GM12801 (cell line): ENCODE measurements around the gene MAOA.

Experiments used
- TF ChIP-seq, protein P1 (sequence below): IDR thresholded peaks from one replicate; pipeline ENCODE4 v1.5.1; 2011; ENCODE audit warnings: control low read depth; ENCODE audit not compliant: insufficient read length; ENCODE audit errors: extremely low read depth

The MAOA gene

DNA sequence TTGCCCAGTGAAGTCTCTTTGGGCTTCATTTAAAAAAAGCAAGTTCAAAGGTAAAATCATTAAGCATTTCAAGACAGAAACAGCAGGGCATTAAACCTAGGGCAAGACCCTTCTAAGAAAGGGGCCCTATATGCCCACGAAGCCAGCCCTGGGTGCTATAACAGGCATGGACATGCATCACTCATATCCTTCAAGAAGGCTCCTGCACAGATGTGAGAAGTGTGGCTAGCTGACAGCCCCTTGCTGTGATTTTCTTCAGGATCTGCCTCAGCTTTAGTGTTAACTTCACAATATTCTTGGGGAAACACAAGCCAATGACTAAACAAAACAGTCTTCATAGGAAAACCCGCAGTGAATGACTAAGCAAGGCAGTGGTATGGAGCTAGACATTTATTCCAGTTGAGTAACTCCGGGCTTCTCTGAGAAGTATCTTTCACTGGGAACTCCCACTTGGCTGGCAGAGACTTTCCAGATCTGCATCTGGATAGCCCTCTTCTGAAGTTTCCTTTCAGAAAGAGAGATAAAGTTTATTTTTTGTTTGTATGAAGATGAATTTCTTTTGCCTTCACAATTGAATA, 11.9 kb upstream of the MAOA start:
- TF ChIP-seq, protein P1, sequence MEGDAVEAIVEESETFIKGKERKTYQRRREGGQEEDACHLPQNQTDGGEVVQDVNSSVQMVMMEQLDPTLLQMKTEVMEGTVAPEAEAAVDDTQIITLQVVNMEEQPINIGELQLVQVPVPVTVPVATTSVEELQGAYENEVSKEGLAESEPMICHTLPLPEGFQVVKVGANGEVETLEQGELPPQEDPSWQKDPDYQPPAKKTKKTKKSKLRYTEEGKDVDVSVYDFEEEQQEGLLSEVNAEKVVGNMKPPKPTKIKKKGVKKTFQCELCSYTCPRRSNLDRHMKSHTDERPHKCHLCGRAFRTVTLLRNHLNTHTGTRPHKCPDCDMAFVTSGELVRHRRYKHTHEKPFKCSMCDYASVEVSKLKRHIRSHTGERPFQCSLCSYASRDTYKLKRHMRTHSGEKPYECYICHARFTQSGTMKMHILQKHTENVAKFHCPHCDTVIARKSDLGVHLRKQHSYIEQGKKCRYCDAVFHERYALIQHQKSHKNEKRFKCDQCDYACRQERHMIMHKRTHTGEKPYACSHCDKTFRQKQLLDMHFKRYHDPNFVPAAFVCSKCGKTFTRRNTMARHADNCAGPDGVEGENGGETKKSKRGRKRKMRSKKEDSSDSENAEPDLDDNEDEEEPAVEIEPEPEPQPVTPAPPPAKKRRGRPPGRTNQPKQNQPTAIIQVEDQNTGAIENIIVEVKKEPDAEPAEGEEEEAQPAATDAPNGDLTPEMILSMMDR = no peak

GRCh38 chrX:43646800-43647199, 9.3 kb upstream of the MAOA start:
- TF ChIP-seq, protein P1 = no peak

- TF ChIP-seq, protein P1 = no peak
These were observed 1.5 kb upstream of the MAOA start for GRCh38 chrX:43654431-43655150.

- TF ChIP-seq, protein P1 = no peak
These were observed 721 bp upstream of the MAOA start for GRCh38 chrX:43655151-43656004.

GRCh38 chrX:43657671-43658070, 1.6 kb downstream of the MAOA start:
- TF ChIP-seq, protein P1 = no peak

DNA sequence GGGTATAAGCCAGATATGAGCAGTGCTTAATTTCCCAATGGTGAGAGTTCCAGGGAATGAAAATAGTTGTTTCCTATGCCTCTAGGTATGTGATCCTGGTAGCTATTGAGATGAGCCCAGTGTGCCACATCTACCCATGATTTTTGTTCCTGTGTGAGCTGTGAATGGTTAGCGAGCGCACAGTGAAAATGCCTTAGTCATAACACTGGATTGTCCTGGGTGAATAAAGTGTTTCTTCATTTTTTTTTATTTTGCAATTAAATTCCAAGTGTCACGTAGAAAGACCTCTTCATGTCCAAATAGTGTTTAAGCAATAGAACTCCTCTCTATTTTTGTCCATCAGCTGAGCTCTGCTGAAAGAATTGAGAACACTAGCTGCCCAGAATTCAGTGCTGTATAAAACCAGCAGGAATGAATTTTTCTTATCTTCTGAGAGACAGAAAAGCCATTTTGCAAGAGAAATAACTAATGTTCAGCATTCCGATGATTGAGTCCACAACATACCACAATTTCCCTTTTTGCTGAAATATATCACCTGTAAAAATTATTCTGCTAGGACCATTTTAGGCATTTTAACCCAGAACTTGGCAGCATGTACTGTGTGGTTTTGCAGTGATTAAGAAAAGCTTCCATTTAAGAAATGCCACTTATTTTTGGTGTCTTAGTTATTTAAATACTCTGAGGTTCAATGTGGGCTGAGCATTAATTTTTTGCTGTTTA, 5.6 kb downstream of the MAOA start:
- TF ChIP-seq, protein P1 = no peak

GRCh38 chrX:43663173-43663572, 7.1 kb downstream of the MAOA start:
- TF ChIP-seq, protein P1 = no peak
